ENCODE results near the gene MEGF11. TPM values are rescaled to one million over a fixed set of nuclear protein-coding genes. Genes with fewer than 3 reads are reported as not detected.

The MEGF11 gene
- polyA plus RNA-seq, 1 experiment = 0.04 TPM

GRCh38 chr15:66189291-66189690 lies 64.3 kb downstream of the MEGF11 start:
- Histone ChIP-seq H3K4me3 (ENCODE audit: low read depth, low read length) (no peak overlapping the region), H3K27me3 (ENCODE audit: control insufficient read depth, insufficient read depth, low read length) (peaks cover 26% of the 10 kb centered on the region), H3K36me3 (ENCODE audit: control insufficient read depth, insufficient read depth, low read length) (no peaks in the 10 kb centered on the region)
- DNase-seq (ENCODE audit: low read depth) = no peak
- CTCF ChIA-PET = no interaction called here
- POLR2A ChIA-PET = no interaction called here
- TF ChIP-seq, protein P1, sequence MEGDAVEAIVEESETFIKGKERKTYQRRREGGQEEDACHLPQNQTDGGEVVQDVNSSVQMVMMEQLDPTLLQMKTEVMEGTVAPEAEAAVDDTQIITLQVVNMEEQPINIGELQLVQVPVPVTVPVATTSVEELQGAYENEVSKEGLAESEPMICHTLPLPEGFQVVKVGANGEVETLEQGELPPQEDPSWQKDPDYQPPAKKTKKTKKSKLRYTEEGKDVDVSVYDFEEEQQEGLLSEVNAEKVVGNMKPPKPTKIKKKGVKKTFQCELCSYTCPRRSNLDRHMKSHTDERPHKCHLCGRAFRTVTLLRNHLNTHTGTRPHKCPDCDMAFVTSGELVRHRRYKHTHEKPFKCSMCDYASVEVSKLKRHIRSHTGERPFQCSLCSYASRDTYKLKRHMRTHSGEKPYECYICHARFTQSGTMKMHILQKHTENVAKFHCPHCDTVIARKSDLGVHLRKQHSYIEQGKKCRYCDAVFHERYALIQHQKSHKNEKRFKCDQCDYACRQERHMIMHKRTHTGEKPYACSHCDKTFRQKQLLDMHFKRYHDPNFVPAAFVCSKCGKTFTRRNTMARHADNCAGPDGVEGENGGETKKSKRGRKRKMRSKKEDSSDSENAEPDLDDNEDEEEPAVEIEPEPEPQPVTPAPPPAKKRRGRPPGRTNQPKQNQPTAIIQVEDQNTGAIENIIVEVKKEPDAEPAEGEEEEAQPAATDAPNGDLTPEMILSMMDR (IDR thresholded peaks at IDR 0.05; ENCODE audit: insufficient read depth, low read depth, low read length) = no peak

GRCh38 chr15:66188464-66188863 lies 65.1 kb downstream of the MEGF11 start:
- ChIA-PET CTCF (no interaction called here), POLR2A (no interaction called here)
- no peak overlapping the region for H3K4me3 ChIP-seq (ENCODE audit: low read depth, low read length)
- TF ChIP-seq, protein P1 (IDR thresholded peaks at IDR 0.05; ENCODE audit: insufficient read depth, low read depth, low read length) = no peak
- H3K27me3 ChIP-seq (ENCODE audit: control insufficient read depth, insufficient read depth, low read length) = peaks cover 26% of the 10 kb centered on the region
- H3K36me3 ChIP-seq (ENCODE audit: control insufficient read depth, insufficient read depth, low read length) = no peaks in the 10 kb centered on the region
- DNase-seq (ENCODE audit: low read depth) = no peak

- Histone ChIP-seq H3K27me3 (ENCODE audit: control insufficient read depth, insufficient read depth, low read length) (peaks cover 26% of the 10 kb centered on the region), H3K36me3 (ENCODE audit: control insufficient read depth, insufficient read depth, low read length) (no peaks in the 10 kb centered on the region), H3K4me3 (ENCODE audit: low read depth, low read length) (no peak overlapping the region)
- TF ChIP-seq, protein P1 (IDR thresholded peaks at IDR 0.05; ENCODE audit: insufficient read depth, low read depth, low read length) = no peak
- CTCF ChIA-PET = no interaction called here
- no peak for DNase-seq (ENCODE audit: low read depth)
- POLR2A ChIA-PET = no interaction called here
These were observed 66.3 kb downstream of the MEGF11 start for GRCh38 chr15:66187271-66187670.

GRCh38 chr15:66186049-66186825 lies 67.3 kb downstream of the MEGF11 start:
- DNase-seq (ENCODE audit: low read depth) = no peak
- POLR2A ChIA-PET = no interaction called here
- CTCF ChIA-PET = interaction anchor here (0.6 to 1.0 kb wide), 2 partner anchors 257 to 270 kb away, joined by 3 read pairs; no protein-coding TSS in a partner anchor
- TF ChIP-seq, protein P1 (IDR thresholded peaks at IDR 0.05; ENCODE audit: insufficient read depth, low read depth, low read length) = no peak
- H3K4me3 ChIP-seq (ENCODE audit: low read depth, low read length) = no peak overlapping the region
- H3K36me3 ChIP-seq (ENCODE audit: control insufficient read depth, insufficient read depth, low read length) = no peaks in the 10 kb centered on the region
- H3K27me3 ChIP-seq (ENCODE audit: control insufficient read depth, insufficient read depth, low read length) = peaks cover 29% of the 10 kb centered on the region

DNA sequence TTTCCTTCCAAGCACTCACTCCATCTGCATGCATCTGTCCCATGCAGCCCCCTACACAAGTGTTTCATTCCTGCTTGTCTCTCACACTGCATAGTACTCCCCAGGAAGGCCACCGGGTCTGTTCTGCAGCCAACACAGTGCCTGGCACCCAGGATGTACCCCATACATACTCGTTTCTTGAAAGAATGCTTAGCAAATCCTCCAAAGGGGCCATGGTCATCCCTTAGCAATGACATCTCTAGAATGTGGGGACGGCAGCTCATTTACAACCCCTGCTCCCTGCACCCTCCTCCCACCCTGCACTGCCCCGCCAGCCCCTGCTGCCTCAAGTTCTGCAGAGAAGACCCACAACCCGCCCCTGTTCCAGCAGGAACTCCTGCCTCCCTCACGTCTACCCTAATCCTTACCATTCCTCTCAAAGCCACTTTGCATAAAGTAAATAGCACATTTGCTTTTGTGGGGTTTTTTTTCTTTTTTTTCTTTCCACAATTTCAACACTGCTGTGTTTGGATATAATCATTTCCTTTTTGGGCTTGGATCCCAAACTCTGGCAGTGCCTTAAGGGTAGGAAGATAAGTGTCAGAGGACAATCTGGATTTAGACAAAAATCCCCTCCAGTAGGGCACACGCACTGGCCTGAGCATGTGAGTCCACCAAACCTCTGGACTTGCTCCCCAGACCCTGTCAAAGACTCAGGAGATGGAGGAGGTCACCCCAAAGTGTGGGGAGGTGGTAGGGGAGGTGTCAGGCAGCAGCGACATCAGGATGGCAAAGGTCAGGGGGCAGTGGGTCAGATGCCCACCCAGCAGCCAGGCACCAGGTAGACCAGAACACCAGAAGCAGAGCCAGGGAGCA lies 68.4 kb downstream of the MEGF11 start:
- Histone ChIP-seq H3K27me3 (ENCODE audit: control insufficient read depth, insufficient read depth, low read length) (peaks cover 26% of the 10 kb centered on the region), H3K36me3 (ENCODE audit: control insufficient read depth, insufficient read depth, low read length) (no peaks in the 10 kb centered on the region), H3K4me3 (ENCODE audit: low read depth, low read length) (no peak overlapping the region)
- ChIA-PET POLR2A (no interaction called here), CTCF (interaction anchor here (0.6 kb wide), 1 partner anchor 256 kb away, joined by 3 read pairs; no protein-coding TSS in a partner anchor)
- TF ChIP-seq, protein P1 (IDR thresholded peaks at IDR 0.05; ENCODE audit: insufficient read depth, low read depth, low read length) = no peak
- no peak for DNase-seq (ENCODE audit: low read depth)
